ENCODE data around the gene IWS1.

The IWS1 gene

GRCh38 chr2:127512362-127512761, 13.9 kb downstream of the IWS1 start:
- TF ChIP-seq CTCF (IDR thresholded peaks at IDR 0.05; ENCODE audit: borderline replicate concordance, control extremely low read depth, extremely low read depth, insufficient read depth, missing control alignments), result no peak
- DNase-seq (ENCODE audit: low spot score), result no peak
- in situ Hi-C loops (cut with MboI; ENCODE audit: low sequenced_read_pairs, unreplicated experiment), result no loop called here

- DNase-seq (ENCODE audit: low spot score), result no peak
- in situ Hi-C loops (cut with MboI; ENCODE audit: low sequenced_read_pairs, unreplicated experiment), result no loop called here
- TF ChIP-seq CTCF (IDR thresholded peaks at IDR 0.05; ENCODE audit: borderline replicate concordance, control extremely low read depth, extremely low read depth, insufficient read depth, missing control alignments), result no peak
Measured at GRCh38 chr2:127511917-127512316, 14.4 kb downstream of the IWS1 start.

DNA sequence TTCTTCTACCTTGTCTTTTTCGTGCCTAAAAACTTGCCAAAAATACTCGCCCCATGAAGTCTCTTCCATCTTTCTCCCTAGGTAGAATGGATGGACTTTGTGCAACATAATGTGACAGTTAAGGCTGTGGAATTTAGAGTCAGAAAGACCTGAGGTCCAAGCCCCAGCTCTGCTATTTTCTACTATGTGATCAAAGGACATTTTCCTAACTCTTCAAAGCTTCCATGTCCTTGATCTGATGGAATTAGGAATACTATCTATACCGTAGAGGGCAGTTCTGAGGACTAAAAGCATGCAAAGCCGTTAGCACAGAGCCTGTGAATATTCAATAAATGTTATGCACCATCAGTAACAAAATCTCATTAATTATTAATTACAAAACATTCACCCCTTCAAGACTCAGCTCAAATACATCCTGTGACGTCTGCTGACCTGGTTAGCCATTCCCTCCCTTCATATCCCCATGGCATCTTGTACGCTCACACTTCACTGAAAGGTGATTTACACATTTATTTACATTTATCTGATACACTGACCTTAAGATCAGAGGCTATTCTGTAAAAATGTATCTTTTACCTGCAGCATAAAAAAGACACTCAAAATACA, 15.1 kb downstream of the IWS1 start:
- in situ Hi-C loops (cut with MboI; ENCODE audit: low sequenced_read_pairs, unreplicated experiment), result no loop called here
- no peak for DNase-seq (ENCODE audit: low spot score)
- TF ChIP-seq CTCF (IDR thresholded peaks at IDR 0.05; ENCODE audit: borderline replicate concordance, control extremely low read depth, extremely low read depth, insufficient read depth, missing control alignments), result no peak

GRCh38 chr2:127510073-127510472, 16.2 kb downstream of the IWS1 start:
- no peak for TF ChIP-seq CTCF (IDR thresholded peaks at IDR 0.05; ENCODE audit: borderline replicate concordance, control extremely low read depth, extremely low read depth, insufficient read depth, missing control alignments)
- in situ Hi-C loops (cut with MboI; ENCODE audit: low sequenced_read_pairs, unreplicated experiment), result no loop called here
- DNase-seq (ENCODE audit: low spot score), result no peak

- DNase-seq (ENCODE audit: low spot score), result peak; percentile 30
- in situ Hi-C loops (cut with MboI; ENCODE audit: low sequenced_read_pairs, unreplicated experiment), result no loop called here
- TF ChIP-seq CTCF (IDR thresholded peaks at IDR 0.05; ENCODE audit: borderline replicate concordance, control extremely low read depth, extremely low read depth, insufficient read depth, missing control alignments), result no peak
Measured at GRCh38 chr2:127508631-127509034, 17.7 kb downstream of the IWS1 start.

GRCh38 chr2:127508023-127508630, 18.2 kb downstream of the IWS1 start:
- no peak for TF ChIP-seq CTCF (IDR thresholded peaks at IDR 0.05; ENCODE audit: borderline replicate concordance, control extremely low read depth, extremely low read depth, insufficient read depth, missing control alignments)
- DNase-seq (ENCODE audit: low spot score), result no peak
- in situ Hi-C loops (cut with MboI; ENCODE audit: low sequenced_read_pairs, unreplicated experiment), result no loop called here

All from GM13976 (cell line).